Vagina (tissue), 2 donors: ENCODE measurements around the gene NME4. TPM values are rescaled to one million over a fixed set of nuclear protein-coding genes. Genes with fewer than 3 reads are reported as not detected.

Source experiments
- DNase-seq, 2 donors: peaks; one replicate each; pipeline ENCODE4 v3.0.0-alpha.2; 2017; ENCODE audit errors: extremely low spot score in 2 of 2
- H3K27ac ChIP-seq: fragments of 200-600 bp; sonication (generic); one replicate; pipeline ENCODE4 v1.5.1; 2019
- H3K27me3 ChIP-seq: fragments of 200-600 bp; sonication (generic); one replicate; pipeline ENCODE4 v1.5.1; 2019
- H3K36me3 ChIP-seq, 2 donors: fragments of 200-600 bp; sonication (generic); one replicate each; pipeline ENCODE4 v1.5.1; 2017 to 2019
- H3K4me1 ChIP-seq: fragments of 200-600 bp; sonication (generic); one replicate; pipeline ENCODE4 v1.5.1; 2019
- H3K4me3 ChIP-seq, 2 donors: fragments of 200-600 bp; sonication (generic); 1 replicate in 1 of 2; 2 replicates in 1 of 2; pipeline ENCODE4 v1.5.1; 2016 to 2019
- H3K9me3 ChIP-seq: fragments of 200-600 bp; sonication (generic); one replicate; pipeline ENCODE4 v1.5.1; 2019
- POLR2A ChIP-seq, 2 donors: fragments of 450-650 bp; IDR thresholded peaks; one replicate each; pipeline ENCODE4 v1.6.1; 2017; ENCODE audit warnings: antibody characterized with exemption in 2 of 2, mild to moderate bottlenecking in 2 of 2, moderate library complexity in 2 of 2
- POLR2AphosphoS5 ChIP-seq, 2 donors: sonication (generic); formaldehyde crosslinking; IDR thresholded peaks; one replicate each; pipeline ENCODE4 v1.9.0; 2017; ENCODE audit warnings: antibody characterized with exemption in 2 of 2, mild to moderate bottlenecking in 2 of 2, low read depth in 1 of 2; ENCODE audit not compliant: insufficient read depth in 1 of 2
- intact Hi-C: fragments of 100-400 bp; cut with DNase I; formaldehyde crosslinking; loops from one replicate; pipeline ENCODE4 v1.15.1; 2023
- total RNA-seq: library from RNA; depleted of rRNA; stranded (reverse); fragments of >200 nt; gene quantifications from one replicate; pipeline ENCODE4 v1.2.3, GENCODE V29; 2016
- TF ChIP-seq, protein P1 (sequence below), 3 experiments: fragments of 450-650 bp in 2 of 3; fragments of 200-600 bp in 1 of 3; sonication (generic) in 1 of 3; IDR thresholded peaks; one replicate each; pipeline ENCODE4 v1.5.1; 2017 to 2019; ENCODE audit warnings: antibody characterized with exemption in 3 of 3, mild to moderate bottlenecking in 2 of 3, moderate library complexity in 2 of 3

NME4 gene
- total RNA-seq, 1 donor from 2014 or later, result 88.6 TPM

DNA sequence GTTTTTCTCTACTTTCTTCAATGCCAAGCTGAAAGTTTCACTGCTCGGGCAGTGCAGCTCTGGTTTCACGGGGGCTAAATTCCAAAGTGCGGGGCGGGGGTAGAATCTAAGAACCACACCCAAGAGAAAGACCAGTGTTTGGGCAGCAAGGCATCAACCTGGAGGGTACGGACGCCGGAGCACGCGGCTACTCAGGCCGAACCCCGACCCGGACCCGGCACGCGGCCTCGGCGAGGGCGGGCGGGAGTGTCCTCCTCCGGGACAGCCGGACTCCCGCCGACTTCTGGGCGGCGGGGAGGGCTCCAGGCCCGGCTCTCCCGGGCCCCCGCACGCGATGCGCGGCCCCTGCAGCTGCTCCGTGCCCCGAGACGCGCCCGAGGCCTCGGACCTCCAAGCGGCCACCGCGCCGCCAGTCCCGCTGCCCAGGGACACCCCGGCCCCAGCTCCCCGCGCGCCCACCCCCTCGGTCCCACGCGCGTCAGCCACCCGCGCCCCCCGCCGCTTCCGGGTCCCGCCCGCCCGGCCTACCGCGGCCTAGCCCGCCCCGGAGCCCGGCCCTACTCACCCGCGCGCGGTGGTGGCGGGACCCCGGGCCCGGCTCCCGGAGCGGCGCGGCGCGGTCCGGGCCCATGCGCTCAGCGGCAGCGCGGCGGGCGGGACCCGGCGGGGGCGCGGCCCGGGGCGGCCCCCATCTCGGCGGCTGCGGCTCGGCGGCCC is 45.0 kb upstream of the NME4 start:
- Histone ChIP-seq H3K27me3 (no peaks in the 10 kb centered on the region), H3K4me1 (peaks cover 27% of the 10 kb centered on the region), H3K27ac (peak overlapping the region; percentile 72), H3K4me3 (peak overlapping the region; percentile 65 to 73), H3K36me3 (no peaks in the 10 kb centered on the region), H3K9me3 (no peaks in the 10 kb centered on the region)
- no peak for DNase-seq
- no peak for TF ChIP-seq POLR2A (IDR thresholded peaks at IDR 0.05)
- TF ChIP-seq, protein P1, sequence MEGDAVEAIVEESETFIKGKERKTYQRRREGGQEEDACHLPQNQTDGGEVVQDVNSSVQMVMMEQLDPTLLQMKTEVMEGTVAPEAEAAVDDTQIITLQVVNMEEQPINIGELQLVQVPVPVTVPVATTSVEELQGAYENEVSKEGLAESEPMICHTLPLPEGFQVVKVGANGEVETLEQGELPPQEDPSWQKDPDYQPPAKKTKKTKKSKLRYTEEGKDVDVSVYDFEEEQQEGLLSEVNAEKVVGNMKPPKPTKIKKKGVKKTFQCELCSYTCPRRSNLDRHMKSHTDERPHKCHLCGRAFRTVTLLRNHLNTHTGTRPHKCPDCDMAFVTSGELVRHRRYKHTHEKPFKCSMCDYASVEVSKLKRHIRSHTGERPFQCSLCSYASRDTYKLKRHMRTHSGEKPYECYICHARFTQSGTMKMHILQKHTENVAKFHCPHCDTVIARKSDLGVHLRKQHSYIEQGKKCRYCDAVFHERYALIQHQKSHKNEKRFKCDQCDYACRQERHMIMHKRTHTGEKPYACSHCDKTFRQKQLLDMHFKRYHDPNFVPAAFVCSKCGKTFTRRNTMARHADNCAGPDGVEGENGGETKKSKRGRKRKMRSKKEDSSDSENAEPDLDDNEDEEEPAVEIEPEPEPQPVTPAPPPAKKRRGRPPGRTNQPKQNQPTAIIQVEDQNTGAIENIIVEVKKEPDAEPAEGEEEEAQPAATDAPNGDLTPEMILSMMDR (IDR thresholded peaks at IDR 0.05), result no peak
- no peak for TF ChIP-seq POLR2AphosphoS5 (IDR thresholded peaks at IDR 0.05; ENCODE audit: insufficient read depth in 1 of 2, low read depth in 1 of 2)
- intact Hi-C loops, result loop anchor here (2.0 kb wide), 1 partner anchor 117 kb away; the partner anchor contains the start of gene FAM234A

DNA sequence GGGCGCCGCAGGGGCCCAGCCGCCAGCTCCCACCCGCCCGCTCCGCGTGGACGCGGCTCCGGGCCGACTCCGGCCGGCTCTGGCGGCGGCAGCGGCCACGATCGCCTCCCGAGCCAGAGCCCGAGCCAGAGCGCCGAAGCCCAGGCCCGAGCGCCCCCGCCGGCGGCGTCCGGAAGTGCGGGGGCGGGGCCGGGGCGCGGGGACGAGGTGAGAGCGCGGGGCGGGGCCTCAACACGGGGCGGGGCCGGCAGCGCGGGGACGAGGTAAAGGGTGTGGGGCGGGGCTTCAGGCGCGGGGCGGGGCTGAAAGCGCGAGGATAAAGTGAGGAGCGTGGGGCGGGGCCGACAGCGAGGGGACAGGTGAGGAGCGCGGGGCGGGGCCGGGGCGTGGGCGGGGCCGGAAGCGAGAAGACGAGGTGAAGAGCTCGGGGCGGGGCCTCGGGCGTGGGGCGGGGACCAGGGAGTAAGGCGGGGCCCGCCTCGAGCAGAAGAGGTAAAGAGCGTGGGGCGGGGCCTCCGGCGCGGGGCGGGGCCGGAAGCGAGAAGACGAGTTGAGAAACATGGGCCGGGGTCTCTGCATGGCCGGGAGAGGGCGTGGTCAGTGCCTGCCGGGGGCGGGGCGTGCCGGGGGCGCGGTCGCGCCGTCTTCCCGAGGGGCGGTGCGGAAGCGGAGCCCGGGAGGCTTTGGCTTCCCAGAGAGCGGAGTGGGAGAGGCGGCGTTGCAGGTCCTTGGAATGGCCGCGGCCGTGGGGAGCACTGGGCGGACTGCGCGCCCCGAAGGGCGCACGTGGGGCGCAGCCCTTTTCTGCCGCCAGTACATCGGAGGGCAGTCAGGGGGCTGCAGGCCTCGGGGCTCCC is 44.2 kb upstream of the NME4 start, which contains the start of gene AXIN1:
TSS of gene AXIN1 (minus strand) at position 177 of the 857 bp plus-strand sequence. CDS start 5,698 bp downstream, outside the sequence.
- intact Hi-C loops, result loop anchor here (2.0 kb wide), 1 partner anchor 118 kb away; the partner anchor contains the start of gene FAM234A
- Histone ChIP-seq H3K4me1 (peaks cover 27% of the 10 kb centered on the region), H3K4me3 (peak within 1 kb of the TSS; percentile 65 to 73), H3K9me3 (no peaks in the 10 kb centered on the region), H3K27me3 (no peaks in the 10 kb centered on the region), H3K36me3 (no peaks in the 10 kb centered on the region), H3K27ac (peak within 1 kb of the TSS; percentile 76)
- peak; percentile 98 to 99 for DNase-seq
- TF ChIP-seq, protein P1 (IDR thresholded peaks at IDR 0.05), result peak in 1 of 3 experiments; percentile 12
- TF ChIP-seq POLR2AphosphoS5 (IDR thresholded peaks at IDR 0.05; ENCODE audit: insufficient read depth in 1 of 2, low read depth in 1 of 2), result peak in 1 of 2 donors; percentile 86
- TF ChIP-seq POLR2A (IDR thresholded peaks at IDR 0.05), result peak in 1 of 2 donors; percentile 72

DNA sequence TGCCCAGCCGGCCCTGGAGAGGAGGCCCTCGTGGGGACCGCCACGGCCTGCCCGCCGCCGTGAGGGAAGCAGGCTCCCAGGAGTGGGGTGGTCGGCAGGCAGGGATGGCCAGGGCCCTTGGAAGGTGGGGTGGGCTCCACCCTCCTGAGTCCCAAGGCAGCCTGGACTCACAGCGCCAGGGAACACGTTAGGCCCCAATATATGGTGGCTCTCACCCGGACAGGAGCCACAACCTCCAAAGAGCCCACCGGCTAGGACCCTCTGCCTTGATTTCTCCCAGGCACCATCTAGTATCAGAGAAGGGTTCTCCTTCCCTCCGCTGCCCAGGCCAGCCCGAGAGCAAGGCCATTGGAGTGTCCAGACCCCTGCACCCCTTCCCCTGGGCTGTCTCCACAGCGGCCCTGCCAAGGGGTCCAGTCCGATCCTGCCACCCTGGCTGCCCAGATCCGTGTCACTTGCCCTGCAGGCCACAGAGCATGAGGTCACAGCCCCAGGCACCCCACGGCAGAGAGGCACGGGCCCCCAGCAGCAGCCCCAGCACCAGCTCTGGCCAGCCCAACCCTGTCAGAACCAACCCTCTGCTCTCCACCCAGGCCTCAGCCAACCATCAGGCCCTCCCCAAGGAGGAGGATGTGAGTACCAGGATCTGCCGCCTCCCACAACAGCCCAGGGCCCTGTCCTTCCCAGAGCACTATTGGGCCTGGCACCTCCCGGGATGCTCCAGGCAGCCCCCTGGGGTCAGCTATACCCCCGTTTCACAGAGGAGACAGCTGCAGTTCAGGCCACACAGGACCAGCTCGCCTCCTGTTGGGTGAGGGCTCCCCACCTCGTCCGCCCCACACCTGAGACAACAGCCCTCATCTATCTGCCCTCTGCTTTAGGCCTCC is 43.4 kb upstream of the NME4 start:
- TF ChIP-seq POLR2A (IDR thresholded peaks at IDR 0.05), result no peak
- TF ChIP-seq, protein P1 (IDR thresholded peaks at IDR 0.05), result no peak
- TF ChIP-seq POLR2AphosphoS5 (IDR thresholded peaks at IDR 0.05; ENCODE audit: insufficient read depth in 1 of 2, low read depth in 1 of 2), result peak in 1 of 2 donors; percentile 63
- H3K27ac ChIP-seq, result peak overlapping the region; percentile 76
- no peaks in the 10 kb centered on the region for H3K27me3 ChIP-seq
- no peaks in the 10 kb centered on the region for H3K9me3 ChIP-seq
- peak overlapping the region; percentile 47 to 73 for H3K4me3 ChIP-seq
- peaks cover 27% of the 10 kb centered on the region for H3K4me1 ChIP-seq
- no peaks in the 10 kb centered on the region for H3K36me3 ChIP-seq
- no peak for DNase-seq
- intact Hi-C loops, result loop anchor here (2.0 kb wide), 1 partner anchor 119 kb away; the partner anchor contains the start of gene FAM234A

DNA sequence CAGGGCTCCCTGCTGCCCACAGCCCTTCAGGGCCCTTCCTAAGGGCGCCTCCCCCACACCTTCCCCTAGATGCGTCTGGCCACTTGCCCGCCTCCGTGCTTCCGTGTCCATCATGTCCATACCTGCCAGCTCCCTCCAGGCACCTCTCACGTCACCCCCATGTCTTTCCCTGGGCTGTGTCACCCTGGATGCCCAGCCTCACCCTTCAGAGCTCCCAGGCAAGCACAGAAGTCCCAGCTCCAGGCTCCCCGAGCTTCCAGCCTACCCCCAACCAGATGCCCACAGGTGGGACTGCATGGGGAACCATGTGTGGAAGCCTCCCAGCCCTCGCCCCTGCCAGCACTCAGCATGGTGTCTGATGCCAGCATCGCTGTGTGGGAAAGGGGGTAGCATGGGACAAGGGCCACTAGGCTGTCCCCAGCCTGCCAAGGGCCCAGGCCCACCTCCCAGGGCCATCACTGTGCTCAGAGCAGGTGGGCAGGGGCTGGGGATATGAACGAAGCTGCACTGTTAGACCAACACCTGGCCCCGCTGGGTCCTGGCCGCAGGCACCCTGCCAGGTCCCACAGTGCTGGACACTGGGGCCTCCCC is 42.6 kb upstream of the NME4 start:
- Histone ChIP-seq H3K4me3 (no peak overlapping the region), H3K27ac (no peak overlapping the region), H3K36me3 (no peaks in the 10 kb centered on the region), H3K27me3 (no peaks in the 10 kb centered on the region), H3K9me3 (no peaks in the 10 kb centered on the region), H3K4me1 (peaks cover 27% of the 10 kb centered on the region)
- TF ChIP-seq, protein P1 (IDR thresholded peaks at IDR 0.05), result no peak
- TF ChIP-seq POLR2A (IDR thresholded peaks at IDR 0.05), result no peak
- no peak for TF ChIP-seq POLR2AphosphoS5 (IDR thresholded peaks at IDR 0.05; ENCODE audit: insufficient read depth in 1 of 2, low read depth in 1 of 2)
- no peak for DNase-seq
- intact Hi-C loops, result no loop called here
